Activated CD8-positive, alpha-beta memory T cell treated with anti-CD3 and anti-CD28 coated beads, Interleukin-2, amount 10 ng/mL, durations not matched to agents 7 days and 5 days (primary cell): Measurements from ENCODE around the gene PRDM15. TPM values are rescaled to one million over a fixed set of nuclear protein-coding genes. Genes with fewer than 3 reads are reported as not detected.

Experiments
- ATAC-seq: fragments of 150-1000 bp; cut with Tn5 transposase; one replicate; pipeline ENCODE4 v1.10.0; 2021; ENCODE audit warnings: moderate library complexity
- CTCF ChIA-PET: fragments of 350-600 bp; sonication (Branson Sonifier 250); formaldehyde crosslinking; loops from one replicate; lab custom pipeline; 2021; ENCODE audit warnings: antibody characterized with exemption; lab: Charles Lee
- DNase-seq: peaks from one replicate; pipeline ENCODE4 v3.0.0-alpha.2; 2020
- H3K27ac Mint-ChIP-seq: one replicate; pipeline ENCODE4 v1.8.0; 2021; ENCODE audit warnings: mild to moderate bottlenecking, mixed read lengths
- H3K27me3 Mint-ChIP-seq: one replicate; pipeline ENCODE4 v1.8.0; 2021; ENCODE audit warnings: mixed read lengths
- H3K36me3 Mint-ChIP-seq: one replicate; pipeline ENCODE4 v1.8.0; 2021; ENCODE audit warnings: mild to moderate bottlenecking, mixed read lengths
- H3K4me1 Mint-ChIP-seq: one replicate; pipeline ENCODE4 v1.8.0; 2021; ENCODE audit warnings: mixed read lengths
- H3K4me3 Mint-ChIP-seq: one replicate; pipeline ENCODE4 v1.8.0; 2021; ENCODE audit warnings: mild to moderate bottlenecking, moderate library complexity, mixed read lengths
- H3K9me3 Mint-ChIP-seq: one replicate; pipeline ENCODE4 v1.8.0; 2022; ENCODE audit warnings: low read depth, mixed read lengths
- total RNA-seq, 2 experiments: library from RNA; stranded (reverse); gene quantifications; one replicate each; pipeline ENCODE4 v1.2.3, GENCODE V29; 2021

The PRDM15 gene
- total RNA-seq, 2 experiments from 2014 or later, result 10.8 to 13.4 TPM

DNA sequence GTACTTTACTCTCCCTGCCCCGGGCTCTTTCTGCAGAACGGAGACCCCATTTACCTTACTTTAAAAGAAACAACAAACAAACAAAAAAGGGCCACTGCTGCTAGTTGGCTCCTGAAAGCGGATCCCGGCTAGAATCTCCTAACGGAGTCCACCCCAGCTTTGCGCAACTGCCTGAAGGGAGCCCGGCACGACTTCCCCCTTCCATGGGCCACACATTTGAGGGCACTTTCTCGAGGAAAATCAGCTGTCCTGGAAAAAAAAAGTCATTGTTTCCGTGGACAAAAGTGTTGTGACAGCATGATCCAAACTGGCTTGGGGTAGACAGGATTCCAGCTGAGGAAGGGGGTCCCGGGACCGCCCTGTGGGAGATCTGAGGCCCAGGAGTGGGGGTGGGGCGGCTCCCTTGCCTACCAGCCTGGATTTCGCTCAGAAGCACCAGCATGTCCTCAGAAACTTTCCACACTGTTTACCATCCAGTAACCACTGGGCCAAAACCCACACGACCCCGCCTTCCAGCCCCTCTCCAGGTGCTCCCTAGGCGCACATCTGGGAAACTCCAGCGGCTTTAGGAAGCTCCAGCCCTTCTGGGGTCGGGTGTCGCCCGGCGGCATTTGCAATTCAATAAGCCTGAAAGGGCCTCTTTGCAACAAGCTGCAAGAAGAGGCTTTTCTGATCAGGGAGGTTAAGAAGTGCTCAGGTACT, 117.1 kb downstream of the PRDM15 start:
- Mint-ChIP-seq H3K27ac (no peak overlapping the region), H3K36me3 (peaks cover under 1% of the 10 kb centered on the region), H3K4me1 (peaks cover 10% of the 10 kb centered on the region), H3K9me3 (no peaks in the 10 kb centered on the region), H3K4me3 (no peak overlapping the region), H3K27me3 (peaks cover 69% of the 10 kb centered on the region)
- no peak for ATAC-seq
- no peak for DNase-seq
- CTCF ChIA-PET, result interaction anchor here (0.9 kb wide), 1 partner anchor 479 kb away, joined by 3 read pairs; no protein-coding TSS in a partner anchor

DNA sequence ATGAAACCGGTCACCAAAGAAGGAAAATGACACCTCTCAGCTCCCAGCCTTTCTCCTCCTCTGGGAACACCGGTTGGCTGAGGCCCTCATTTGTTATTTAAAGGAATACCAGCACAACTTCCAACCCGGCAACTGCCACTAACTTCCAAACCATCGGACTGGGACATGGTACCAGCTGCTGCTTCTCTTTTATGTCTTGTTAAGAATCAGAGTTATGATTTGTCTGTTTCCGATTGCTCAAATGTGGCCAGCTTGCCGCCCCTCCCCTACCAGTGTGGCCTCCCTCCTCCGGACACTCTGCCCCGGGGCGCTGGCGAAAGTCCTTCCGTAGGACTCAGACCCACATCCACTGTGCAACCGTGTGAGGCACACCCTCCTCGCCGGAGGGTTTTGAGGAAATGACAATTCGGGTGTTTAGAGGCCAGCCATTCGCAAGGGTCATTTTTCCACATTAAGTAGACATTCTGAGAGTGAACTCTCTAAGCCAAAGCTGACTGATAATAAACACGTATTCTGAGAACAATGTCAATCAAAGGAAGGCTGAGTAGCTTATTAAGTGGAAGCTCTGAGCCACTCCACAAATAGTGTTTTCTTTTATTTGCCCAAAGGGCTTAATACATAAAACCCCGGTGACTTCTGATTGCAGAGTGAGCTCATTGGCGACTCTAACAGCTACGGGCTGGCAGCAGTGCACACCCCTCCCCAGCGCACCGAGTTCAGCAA, 117.8 kb downstream of the PRDM15 start:
- DNase-seq, result no peak
- Mint-ChIP-seq H3K27me3 (peaks cover 66% of the 10 kb centered on the region), H3K4me1 (peaks cover 9% of the 10 kb centered on the region), H3K27ac (no peak overlapping the region), H3K36me3 (no peaks in the 10 kb centered on the region), H3K9me3 (no peaks in the 10 kb centered on the region), H3K4me3 (no peak overlapping the region)
- no peak for ATAC-seq
- CTCF ChIA-PET, result interaction anchor here (0.9 kb wide), 1 partner anchor 478 kb away, joined by 3 read pairs; no protein-coding TSS in a partner anchor

DNA sequence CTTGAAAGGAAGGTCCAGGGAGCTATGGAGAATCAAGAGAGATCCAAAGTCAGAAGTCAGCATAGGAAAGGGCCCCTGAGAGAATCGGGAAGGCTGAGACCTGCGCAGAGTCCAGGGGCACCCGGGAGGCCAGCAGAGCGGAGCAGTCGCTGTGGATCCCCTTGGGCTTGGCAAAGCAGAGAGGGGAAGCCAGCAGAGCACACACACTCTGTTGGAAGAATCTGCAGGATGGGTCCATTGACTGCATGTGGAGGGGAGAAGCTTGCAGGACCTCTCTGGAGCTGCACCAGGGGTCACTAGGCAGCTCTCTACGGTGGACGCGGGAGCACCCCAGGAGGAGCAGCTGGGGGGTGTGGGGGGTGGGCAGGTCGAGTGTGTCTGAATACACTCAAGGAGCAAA, 118.7 kb downstream of the PRDM15 start:
- H3K4me3 Mint-ChIP-seq, result no peak overlapping the region
- ATAC-seq (no peak), DNase-seq (no peak)
- H3K36me3 Mint-ChIP-seq, result no peaks in the 10 kb centered on the region
- peaks cover 4% of the 10 kb centered on the region for H3K4me1 Mint-ChIP-seq
- H3K27ac Mint-ChIP-seq, result no peak overlapping the region
- CTCF ChIA-PET, result no interaction called here
- H3K27me3 Mint-ChIP-seq, result peaks cover 61% of the 10 kb centered on the region
- H3K9me3 Mint-ChIP-seq, result no peaks in the 10 kb centered on the region

DNA sequence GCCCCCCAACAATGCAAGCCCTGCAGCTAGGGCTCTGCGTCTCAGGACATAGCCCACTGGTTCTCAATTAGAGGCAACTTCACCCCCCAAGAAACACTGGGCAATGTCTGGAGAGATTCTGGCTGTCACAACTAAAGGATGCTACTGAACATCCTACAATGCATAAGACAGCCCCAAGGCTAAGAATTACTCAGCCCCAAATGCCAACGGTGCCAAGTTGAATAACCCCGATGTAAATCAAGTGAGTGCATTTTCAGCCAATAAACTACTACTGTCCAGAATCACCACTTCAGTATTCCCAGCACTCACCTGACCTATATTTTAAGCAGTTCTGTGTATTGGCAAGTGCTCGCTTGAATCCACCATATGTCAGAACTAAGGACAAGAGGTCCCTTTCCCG, 119.2 kb downstream of the PRDM15 start:
- no peak for ATAC-seq
- CTCF ChIA-PET, result no interaction called here
- no peaks in the 10 kb centered on the region for H3K36me3 Mint-ChIP-seq
- H3K4me1 Mint-ChIP-seq, result peaks cover 3% of the 10 kb centered on the region
- H3K27ac Mint-ChIP-seq, result no peak overlapping the region
- no peak overlapping the region for H3K4me3 Mint-ChIP-seq
- peaks cover 56% of the 10 kb centered on the region for H3K27me3 Mint-ChIP-seq
- no peak for DNase-seq
- H3K9me3 Mint-ChIP-seq, result no peaks in the 10 kb centered on the region

DNA sequence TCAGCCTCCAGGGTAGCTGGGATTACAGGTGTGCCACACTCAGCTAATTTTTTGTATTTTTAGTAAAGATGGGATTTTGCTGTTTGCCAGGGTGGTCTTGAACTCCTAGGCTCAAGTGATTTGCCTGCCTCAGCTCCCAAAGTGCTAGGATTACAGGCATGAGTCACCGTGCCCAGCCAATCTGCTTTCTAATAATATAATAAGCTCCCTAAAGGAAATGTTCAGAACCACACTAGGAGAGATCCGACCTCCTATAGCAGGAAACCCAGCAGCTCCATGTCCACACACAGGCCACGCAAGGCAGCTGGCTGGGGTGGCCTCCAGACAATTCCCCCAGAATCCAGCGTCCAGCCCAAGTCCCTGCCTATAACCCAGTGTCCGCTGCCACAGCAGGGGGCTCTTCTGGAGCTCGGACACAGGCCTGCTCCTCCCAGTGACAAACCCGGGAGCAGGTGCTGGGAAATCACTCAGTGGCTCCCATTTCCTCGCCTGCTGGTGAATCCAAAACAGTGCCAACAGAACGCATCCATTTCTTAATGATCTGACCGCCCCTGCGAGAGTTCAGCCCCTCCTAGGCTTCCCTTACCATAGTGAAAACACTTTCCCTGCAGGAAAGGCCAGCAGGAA, 119.8 kb downstream of the PRDM15 start:
- CTCF ChIA-PET, result no interaction called here

DNA sequence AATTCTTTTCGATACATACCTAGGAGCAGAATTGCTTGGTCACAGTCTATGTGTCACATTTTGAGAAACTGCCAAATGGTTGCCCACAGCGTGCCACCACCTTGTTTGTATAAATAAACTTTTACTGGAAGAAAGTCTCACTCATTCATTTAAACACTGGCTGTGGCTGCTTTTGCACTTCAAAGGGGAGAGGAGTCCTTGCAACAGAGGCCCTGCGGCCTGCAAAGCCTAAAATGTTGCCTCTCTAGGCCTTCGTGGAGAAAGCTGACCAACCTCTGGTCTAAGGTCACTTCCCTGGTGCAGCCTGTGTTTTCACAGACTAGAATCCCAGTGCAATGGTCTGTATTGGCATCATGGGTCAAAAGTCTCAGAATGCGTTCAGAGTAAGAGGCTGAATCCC, 120.6 kb downstream of the PRDM15 start:
- CTCF ChIA-PET, result no interaction called here
- H3K27ac Mint-ChIP-seq, result no peak overlapping the region

More for the DNA sequence above, 119.8 kb downstream of the PRDM15 start:
- Mint-ChIP-seq H3K4me1 (peaks cover 3% of the 10 kb centered on the region), H3K4me3 (no peak overlapping the region), H3K27ac (no peak overlapping the region), H3K27me3 (peaks cover 50% of the 10 kb centered on the region), H3K36me3 (no peaks in the 10 kb centered on the region), H3K9me3 (no peaks in the 10 kb centered on the region)
- no peak for ATAC-seq
- no peak for DNase-seq

DNA sequence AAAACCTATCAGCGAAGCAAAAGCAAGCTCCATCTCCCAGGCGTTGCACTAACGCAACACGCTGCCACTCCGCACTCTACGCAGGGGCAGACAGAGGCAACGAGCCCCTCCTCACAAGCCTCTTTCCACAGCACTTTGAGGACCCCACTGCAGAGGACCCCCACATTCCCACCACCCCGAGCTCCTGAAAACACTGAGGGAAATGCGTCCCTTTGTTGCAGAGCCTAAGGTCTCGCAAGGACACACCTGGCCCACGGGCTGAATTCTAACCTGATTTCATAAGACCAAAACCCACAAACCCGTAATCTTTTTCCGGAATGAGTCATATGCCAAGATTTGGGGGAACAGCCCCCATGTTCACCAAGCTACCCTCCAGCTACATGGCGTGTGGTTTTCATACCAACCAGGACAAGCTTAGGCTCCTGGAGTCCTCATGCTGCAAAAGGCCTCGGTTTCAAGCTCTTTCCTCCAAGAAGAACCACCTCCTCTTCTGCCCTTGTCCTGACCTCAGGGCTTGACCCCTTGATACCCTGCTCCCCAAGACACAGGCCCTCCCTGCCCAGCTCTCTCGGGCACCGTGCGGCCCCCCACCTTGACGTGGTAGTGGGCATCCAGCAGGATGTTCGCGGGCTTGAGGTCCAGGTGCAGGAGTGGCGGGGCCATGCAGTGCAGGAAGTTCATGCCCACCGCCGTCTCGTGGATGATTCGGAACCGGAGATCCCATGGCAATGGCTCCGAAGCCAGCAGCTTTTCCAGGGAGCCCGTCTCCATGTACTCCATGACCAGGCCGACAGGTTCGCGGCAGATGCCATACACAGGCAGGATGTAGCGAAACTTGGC, 123.0 kb downstream of the PRDM15 start:
- CTCF ChIA-PET, result interaction anchor here (1.4 kb wide), 1 partner anchor 16 kb away, joined by 3 read pairs; no protein-coding TSS in a partner anchor
- no peaks in the 10 kb centered on the region for H3K4me1 Mint-ChIP-seq
- ATAC-seq, result no peak
- H3K9me3 Mint-ChIP-seq, result no peaks in the 10 kb centered on the region
- no peak for DNase-seq
- no peak overlapping the region for H3K4me3 Mint-ChIP-seq
- H3K27ac Mint-ChIP-seq, result no peak overlapping the region
- peaks cover 19% of the 10 kb centered on the region for H3K27me3 Mint-ChIP-seq
- H3K36me3 Mint-ChIP-seq, result no peaks in the 10 kb centered on the region

More for the DNA sequence above, 120.6 kb downstream of the PRDM15 start:
- peaks cover 3% of the 10 kb centered on the region for H3K4me1 Mint-ChIP-seq
- no peak for DNase-seq
- H3K36me3 Mint-ChIP-seq, result no peaks in the 10 kb centered on the region
- no peaks in the 10 kb centered on the region for H3K9me3 Mint-ChIP-seq
- peaks cover 43% of the 10 kb centered on the region for H3K27me3 Mint-ChIP-seq
- no peak overlapping the region for H3K4me3 Mint-ChIP-seq
- no peak for ATAC-seq

DNA sequence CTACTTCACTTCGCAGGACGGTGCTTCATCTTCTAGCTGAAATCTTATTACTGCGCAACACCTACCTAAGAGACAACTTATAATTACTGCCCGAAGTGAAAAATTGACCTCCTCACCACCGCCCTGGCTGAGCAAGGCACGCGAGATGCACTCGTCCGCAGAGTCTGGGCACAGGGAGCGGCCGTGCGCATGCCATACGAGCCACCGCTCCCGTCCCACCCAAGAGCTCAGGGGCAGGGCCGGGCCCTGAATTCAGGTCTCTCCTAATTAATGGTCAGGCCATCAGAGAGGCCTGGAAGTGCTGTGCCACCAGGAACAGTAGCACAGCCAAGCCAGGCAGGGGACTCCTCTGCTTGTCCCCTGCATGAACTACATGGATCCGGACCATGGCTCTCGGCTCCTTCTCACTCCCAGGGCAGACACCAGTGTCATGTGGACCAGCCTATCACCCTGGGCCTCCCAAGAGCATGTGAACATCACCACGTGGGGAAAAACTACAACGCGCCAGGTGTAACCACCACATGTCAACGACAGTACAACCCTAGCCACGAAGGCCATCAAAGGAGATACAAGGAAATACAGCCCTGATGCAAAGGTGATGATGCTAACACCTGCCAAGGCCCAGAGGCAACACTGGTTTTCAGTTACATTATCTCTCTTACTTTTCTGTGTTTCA, 123.7 kb downstream of the PRDM15 start:
- no peak overlapping the region for H3K4me3 Mint-ChIP-seq
- H3K4me1 Mint-ChIP-seq, result no peaks in the 10 kb centered on the region
- no peaks in the 10 kb centered on the region for H3K9me3 Mint-ChIP-seq
- CTCF ChIA-PET, result interaction anchor here (1.4 kb wide), 1 partner anchor 16 kb away, joined by 3 read pairs; no protein-coding TSS in a partner anchor
- peaks cover 11% of the 10 kb centered on the region for H3K27me3 Mint-ChIP-seq
- H3K36me3 Mint-ChIP-seq, result no peaks in the 10 kb centered on the region
- DNase-seq (no peak), ATAC-seq (no peak)
- H3K27ac Mint-ChIP-seq, result no peak overlapping the region

DNA sequence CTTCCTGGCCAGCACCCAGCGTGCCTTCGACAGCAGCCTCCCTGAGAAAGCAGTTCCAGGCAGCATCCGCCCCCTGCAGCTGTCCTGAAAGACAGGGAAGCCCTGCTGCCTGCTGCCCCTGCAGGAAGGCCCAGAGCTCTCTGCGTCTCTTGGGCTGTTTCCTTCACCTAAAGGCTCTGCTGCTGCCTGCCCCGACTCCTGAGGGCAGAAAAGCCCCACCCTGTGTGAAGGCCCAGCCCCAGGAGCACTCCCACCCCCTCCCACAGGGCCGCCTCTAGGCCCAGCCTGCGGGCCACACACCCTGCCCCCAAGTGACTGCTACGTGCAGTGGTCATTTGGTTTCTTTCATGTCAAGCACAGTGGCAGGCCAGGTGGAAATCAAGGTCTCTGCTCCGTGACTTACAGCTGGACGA, 124.7 kb downstream of the PRDM15 start:
- H3K4me1 Mint-ChIP-seq, result no peaks in the 10 kb centered on the region
- H3K36me3 Mint-ChIP-seq, result no peaks in the 10 kb centered on the region
- H3K27ac Mint-ChIP-seq, result no peak overlapping the region
- peaks cover 2% of the 10 kb centered on the region for H3K27me3 Mint-ChIP-seq
- ATAC-seq, result no peak
- no peak for DNase-seq
- no peaks in the 10 kb centered on the region for H3K9me3 Mint-ChIP-seq
- CTCF ChIA-PET, result interaction anchor here (1.4 kb wide), 1 partner anchor 15 kb away, joined by 3 read pairs; no protein-coding TSS in a partner anchor
- H3K4me3 Mint-ChIP-seq, result no peak overlapping the region

DNA sequence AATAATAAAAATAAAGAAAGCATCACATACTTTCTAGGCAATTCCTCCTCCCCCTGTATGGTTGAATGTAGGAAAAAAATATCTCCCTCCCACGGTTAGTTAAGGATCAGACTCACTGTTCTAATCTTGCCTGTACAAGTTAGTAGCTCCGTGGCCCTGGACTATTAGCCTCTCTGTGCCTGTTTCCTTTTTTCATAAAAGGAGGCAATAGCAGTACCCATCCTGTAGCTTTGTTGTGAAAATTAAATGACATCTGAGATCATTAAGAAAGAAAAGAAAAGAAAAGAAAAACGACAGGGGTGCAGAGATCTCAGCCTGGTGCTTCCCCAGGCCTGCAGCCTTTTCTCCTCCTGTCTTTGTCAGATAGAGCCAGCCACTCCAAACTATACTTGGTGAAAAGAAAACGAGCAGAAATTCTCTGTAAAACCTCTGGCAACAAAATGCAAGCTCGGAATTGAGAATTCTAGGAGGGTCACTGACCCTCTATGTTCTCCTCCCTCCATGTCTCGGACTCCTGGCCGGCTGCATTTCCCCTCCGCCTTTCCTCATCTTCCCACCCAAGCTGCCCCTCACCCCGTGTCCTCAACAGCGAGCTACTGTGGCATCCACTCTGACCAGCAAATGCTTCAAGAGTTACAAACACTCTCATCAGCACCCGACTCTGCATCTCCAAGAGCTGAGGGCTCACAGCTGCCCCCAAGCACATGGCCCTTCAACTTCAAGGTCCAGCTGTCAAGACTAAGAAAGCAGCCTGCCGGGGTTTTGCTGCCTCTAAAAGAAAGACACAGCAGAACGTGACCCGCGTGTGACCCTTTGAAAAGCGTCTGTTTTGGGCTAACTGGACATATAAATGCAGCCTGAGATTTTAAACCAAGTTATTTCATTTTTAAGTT, 125.9 kb downstream of the PRDM15 start:
- Mint-ChIP-seq H3K4me3 (no peak overlapping the region), H3K27ac (no peak overlapping the region), H3K27me3 (no peaks in the 10 kb centered on the region), H3K4me1 (no peaks in the 10 kb centered on the region), H3K36me3 (no peaks in the 10 kb centered on the region), H3K9me3 (no peaks in the 10 kb centered on the region)
- DNase-seq (no peak), ATAC-seq (no peak)
- CTCF ChIA-PET, result no interaction called here

DNA sequence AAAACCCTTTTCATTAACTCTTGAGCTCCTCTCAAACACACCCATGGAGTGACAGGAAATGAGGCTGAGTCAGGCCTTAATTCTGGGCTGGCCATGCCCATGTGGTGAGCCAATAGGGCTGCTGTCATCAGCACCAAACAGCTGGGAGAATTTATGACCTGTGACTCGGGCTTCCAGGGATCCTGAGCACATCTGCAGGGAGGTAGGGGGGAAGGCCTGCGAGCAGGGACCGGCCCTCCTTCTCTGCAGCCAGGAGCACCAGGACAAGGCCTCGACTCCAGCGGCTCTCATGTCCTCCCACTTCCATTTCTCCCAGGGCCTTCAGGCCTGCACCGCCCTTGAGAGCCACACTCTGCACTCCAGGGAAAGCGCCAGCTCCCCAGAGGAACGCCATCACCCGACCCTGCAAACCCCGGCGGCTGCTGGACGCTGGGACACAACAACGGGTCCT, 126.9 kb downstream of the PRDM15 start:
- DNase-seq, result no peak
- CTCF ChIA-PET, result no interaction called here
- no peaks in the 10 kb centered on the region for H3K9me3 Mint-ChIP-seq
- no peak overlapping the region for H3K27ac Mint-ChIP-seq
- H3K36me3 Mint-ChIP-seq, result no peaks in the 10 kb centered on the region
- H3K4me1 Mint-ChIP-seq, result no peaks in the 10 kb centered on the region
- H3K27me3 Mint-ChIP-seq, result no peaks in the 10 kb centered on the region
- no peak for ATAC-seq
- no peak overlapping the region for H3K4me3 Mint-ChIP-seq

DNA sequence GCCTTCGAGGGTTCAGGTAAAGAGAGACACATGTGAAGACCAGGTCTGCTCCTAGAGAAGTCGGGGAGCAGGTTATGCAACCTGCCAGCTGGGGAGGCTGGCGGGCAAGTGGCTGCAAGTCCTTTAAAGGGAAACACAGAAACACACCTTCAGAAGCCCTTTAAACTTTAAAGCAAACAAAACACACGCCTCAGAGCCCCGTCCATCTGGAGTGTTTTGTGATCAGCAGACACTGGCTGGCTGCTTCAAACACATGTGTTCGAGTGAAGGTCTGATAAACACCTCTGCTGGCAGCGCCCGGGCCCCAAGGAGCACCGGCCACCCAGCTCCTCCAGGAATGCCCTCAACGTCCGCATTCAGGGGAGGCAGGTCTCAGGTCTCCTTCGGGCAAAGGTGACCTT, 127.5 kb downstream of the PRDM15 start:
- CTCF ChIA-PET, result no interaction called here
- ATAC-seq, result no peak
- no peak overlapping the region for H3K27ac Mint-ChIP-seq
- no peaks in the 10 kb centered on the region for H3K4me1 Mint-ChIP-seq
- H3K27me3 Mint-ChIP-seq, result no peaks in the 10 kb centered on the region
- H3K9me3 Mint-ChIP-seq, result no peaks in the 10 kb centered on the region
- H3K4me3 Mint-ChIP-seq, result no peak overlapping the region
- no peak for DNase-seq
- no peaks in the 10 kb centered on the region for H3K36me3 Mint-ChIP-seq
